ENCODE measurements around the gene GNG2. TPM values are rescaled to one million over a fixed set of nuclear protein-coding genes. Genes with fewer than 3 reads are reported as not detected.
A peak's percentile ranks its signal among the peaks of the same experiment; 100 is the strongest.

GNG2 gene
- total and polyA plus RNA-seq, 9 of the 15 experiments (the other 6 are each of a cell fraction or from before 2014, with no cell fraction given), result 0.18 TPM; not detected in 8

- FAIRE-seq (no peak), ATAC-seq (no peak), DNase-seq (ENCODE audit: extremely low read depth in 1 of 4, low spot score in 3 of 4) (no peak)
- no peak for TF ChIP-seq RBM14 (IDR thresholded peaks at IDR 0.05; ENCODE audit: borderline replicate concordance, insufficient read depth, low read depth, low read length)
- 0 out of 4 replicates have a peak, but pooled peaks of 1 of the 2 experiments have one; percentile 1 for TF ChIP-seq NRF1 (conservative IDR thresholded peaks at IDR 0.05 in 1 of 2, IDR thresholded peaks at IDR 0.05 in 1 of 2)
- H3K27ac ChIP-seq (ENCODE audit: extremely low read depth, low read depth, low read length), result no peak overlapping the region
- no TSS peak for BruUV-seq (replicated peaks)
- in situ Hi-C loops (cut with MboI) (no loop called here), intact Hi-C loops (cut with micrococcal nuclease) (no loop called here)
- H3K36me3 ChIP-seq (ENCODE audit: control insufficient read depth, insufficient read depth, low read length), result no peaks in the 10 kb centered on the region
- no peaks in the 10 kb centered on the region for H3K9me3 ChIP-seq (replicated peaks; ENCODE audit: control insufficient read depth, insufficient read depth, low read depth, low read length)
- H3K27me3 ChIP-seq (ENCODE audit: control insufficient read depth in 2 of 2, insufficient read depth in 2 of 2, low read length in 2 of 2), result peaks cover 2 to 9% of the 10 kb centered on the region in 2 experiments; a peak in 2 of 5 replicates
- no peaks in the 10 kb centered on the region for H3K79me2 ChIP-seq (ENCODE audit: control insufficient read depth, insufficient read depth, low read length)
- H3K4me2 ChIP-seq (ENCODE audit: insufficient read depth, low read length), result no peak overlapping the region
- H3K4me3 ChIP-seq, result no peak overlapping the region
- 2% methylated on average over 11 of the region's 12 CpGs for WGBS (ENCODE audit: insufficient coverage, low coverage, missing lambda C conversion rate)
- H3K9me1 ChIP-seq (ENCODE audit: control insufficient read depth, insufficient read depth, low read length), result no peaks in the 10 kb centered on the region
- peaks cover 0 to 4% of the 10 kb centered on the region in 2 experiments; a peak in 1 of 5 replicates for H3K4me1 ChIP-seq (replicated peaks in 1 of 2; ENCODE audit: control insufficient read depth in 2 of 2, insufficient read depth in 2 of 2, low read length in 2 of 2)
- CTCF ChIA-PET (ENCODE audit: low intra/inter-chr PET ratio), result no interaction called here
- POLR2A ChIA-PET, result no interaction called here
- no peak overlapping the region for H3K9ac ChIP-seq (ENCODE audit: insufficient read depth in 1 of 2, low read depth in 2 of 2, low read length in 2 of 2)
- no peaks in the 10 kb centered on the region for H4K20me1 ChIP-seq (replicated peaks; ENCODE audit: control insufficient read depth, insufficient read depth, low read length)
- H2AFZ ChIP-seq (ENCODE audit: low read depth, low read length), result no peak overlapping the region
These were observed 550 bp downstream of the GNG2 start for GRCh38 chr14:51860825-51861499.

- peaks cover 0 to 4% of the 10 kb centered on the region in 2 experiments; a peak in 1 of 5 replicates for H3K4me1 ChIP-seq (replicated peaks in 1 of 2; ENCODE audit: control insufficient read depth in 2 of 2, insufficient read depth in 2 of 2, low read length in 2 of 2)
- in situ Hi-C loops (cut with MboI) (no loop called here), intact Hi-C loops (cut with micrococcal nuclease) (no loop called here)
- TF ChIP-seq SMAD1 (IDR thresholded peaks at IDR 0.05; ENCODE audit: low read depth, low read length, partially characterized antibody) (no peak), SAFB2 (IDR thresholded peaks at IDR 0.05; ENCODE audit: borderline replicate concordance, low read depth, low read length, severe bottlenecking) (no peak), TAL1 (IDR thresholded peaks at IDR 0.05) (no peak), ZKSCAN1 (IDR thresholded peaks at IDR 0.05; ENCODE audit: low read depth, low read length) (no peak), ZNF232 (CRISPR knock-in tag; IDR thresholded peaks at IDR 0.05) (no peak), CLOCK (CRISPR knock-in tag; IDR thresholded peaks at IDR 0.05; ENCODE audit: borderline replicate concordance) (no peak), MEF2A (IDR thresholded peaks at IDR 0.05; ENCODE audit: control insufficient read depth, low read depth, low read length) (no peak), NFIC (IDR thresholded peaks at IDR 0.05) (no peak)
These were observed 1.9 kb downstream of the GNG2 start for GRCh38 chr14:51862176-51862796.

More at GRCh38 chr14:51862176-51862796, 1.9 kb downstream of the GNG2 start:
- no peaks in the 10 kb centered on the region for H3K36me3 ChIP-seq (ENCODE audit: control insufficient read depth, insufficient read depth, low read length)
- no peak for DNase-seq (ENCODE audit: extremely low read depth in 1 of 4, low spot score in 3 of 4)
- H3K4me2 ChIP-seq (ENCODE audit: insufficient read depth, low read length), result no peak overlapping the region
- ChIA-PET POLR2A (interaction anchor here (1.1 kb wide), 1 partner anchor 9 kb away, joined by 3 read pairs; no protein-coding TSS in a partner anchor), CTCF (ENCODE audit: low intra/inter-chr PET ratio) (no interaction called here)
- H2AFZ ChIP-seq (ENCODE audit: low read depth, low read length), result no peak overlapping the region
- H3K79me2 ChIP-seq (ENCODE audit: control insufficient read depth, insufficient read depth, low read length), result no peaks in the 10 kb centered on the region
- no peak for ATAC-seq
- 0% methylated on average over 5 of the region's 5 CpGs for WGBS (ENCODE audit: insufficient coverage, low coverage, missing lambda C conversion rate)
- no peaks in the 10 kb centered on the region for H3K9me1 ChIP-seq (ENCODE audit: control insufficient read depth, insufficient read depth, low read length)
- no TSS peak for BruUV-seq (replicated peaks)
- H3K27ac ChIP-seq (ENCODE audit: extremely low read depth, low read depth, low read length), result no peak overlapping the region
- H3K27me3 ChIP-seq (ENCODE audit: control insufficient read depth in 2 of 2, insufficient read depth in 2 of 2, low read length in 2 of 2), result peaks cover 2 to 9% of the 10 kb centered on the region in 2 experiments; a peak in 2 of 5 replicates
- H3K4me3 ChIP-seq, result no peak overlapping the region
- no peaks in the 10 kb centered on the region for H4K20me1 ChIP-seq (replicated peaks; ENCODE audit: control insufficient read depth, insufficient read depth, low read length)
- H3K9ac ChIP-seq (ENCODE audit: insufficient read depth in 1 of 2, low read depth in 2 of 2, low read length in 2 of 2), result no peak overlapping the region
- FAIRE-seq, result no peak
- no peaks in the 10 kb centered on the region for H3K9me3 ChIP-seq (replicated peaks; ENCODE audit: control insufficient read depth, insufficient read depth, low read depth, low read length)
